Measurements from ENCODE around the gene FRMD4A. TPM values are rescaled to one million over a fixed set of nuclear protein-coding genes. Genes with fewer than 3 reads are reported as not detected.
A peak's percentile ranks its signal among the peaks of the same experiment; 100 is the strongest.

Gene FRMD4A
- polyA plus RNA-seq, 1 donor (not counting 4 experiments of a cell fraction or from before 2014, with no cell fraction given): 12.9 TPM

GRCh38 chr10:14186245-14186644 is 144.5 kb downstream of the FRMD4A start:
- Histone ChIP-seq H3K4me1 (ENCODE audit: control insufficient read depth, extremely low read depth, insufficient read depth, low read length) (peaks cover 9% of the 10 kb centered on the region), H3K27me3 (ENCODE audit: control insufficient read depth, extremely low read depth, insufficient read depth, low read length) (peaks cover 8% of the 10 kb centered on the region), H2AFZ (ENCODE audit: control insufficient read depth, low read length) (no peak overlapping the region), H3K9me3 (ENCODE audit: control insufficient read depth, low read depth, low read length) (no peaks in the 10 kb centered on the region), H3K9me1 (ENCODE audit: control insufficient read depth, extremely low read depth, insufficient read depth, low read length) (no peaks in the 10 kb centered on the region), H3K27ac (ENCODE audit: control insufficient read depth, insufficient read depth, low read length) (no peak overlapping the region), H3K4me3 (ENCODE audit: control insufficient read depth in 2 of 3, extremely low read depth in 1 of 3, insufficient read depth in 2 of 3, low read depth in 1 of 3, low read length in 3 of 3) (no peak overlapping the region), H3K79me2 (ENCODE audit: control insufficient read depth, insufficient read depth, low read length) (no peaks in the 10 kb centered on the region), H3K4me2 (ENCODE audit: control insufficient read depth, extremely low read depth, insufficient read depth, low read depth, low read length) (no peak overlapping the region), H3K9ac (ENCODE audit: control insufficient read depth, extremely low read depth, insufficient read depth, low read length) (no peak overlapping the region), H4K20me1 (ENCODE audit: control insufficient read depth, extremely low read depth, insufficient read depth, low read length) (no peaks in the 10 kb centered on the region), H3K36me3 (ENCODE audit: control insufficient read depth in 2 of 2, extremely low read depth in 1 of 2, insufficient read depth in 2 of 2, low read length in 2 of 2) (no peaks in the 10 kb centered on the region)
- DNase-seq (ENCODE audit: low read depth, low spot score) (no peak), FAIRE-seq (no peak)
- TF ChIP-seq EZH2 (IDR thresholded peaks at IDR 0.05; ENCODE audit: low read length) (no peak), CTCF (optimal IDR thresholded peaks at IDR 0.05 in 1 of 3, IDR thresholded peaks at IDR 0.05 in 1 of 3, conservative IDR thresholded peaks at IDR 0.05 in 1 of 3; ENCODE audit: extremely low read depth in 1 of 3, insufficient read depth in 2 of 3, low read length in 3 of 3) (peak; percentile 27 to 53 (median 51))
- dilution Hi-C loops (cut with MboI; ENCODE audit: extremely low pct_ligation_motif_present, low sequenced_read_pairs): loop anchor here (10.0 kb wide), 1 partner anchor 299 kb away; no protein-coding TSS in a partner anchor

DNA sequence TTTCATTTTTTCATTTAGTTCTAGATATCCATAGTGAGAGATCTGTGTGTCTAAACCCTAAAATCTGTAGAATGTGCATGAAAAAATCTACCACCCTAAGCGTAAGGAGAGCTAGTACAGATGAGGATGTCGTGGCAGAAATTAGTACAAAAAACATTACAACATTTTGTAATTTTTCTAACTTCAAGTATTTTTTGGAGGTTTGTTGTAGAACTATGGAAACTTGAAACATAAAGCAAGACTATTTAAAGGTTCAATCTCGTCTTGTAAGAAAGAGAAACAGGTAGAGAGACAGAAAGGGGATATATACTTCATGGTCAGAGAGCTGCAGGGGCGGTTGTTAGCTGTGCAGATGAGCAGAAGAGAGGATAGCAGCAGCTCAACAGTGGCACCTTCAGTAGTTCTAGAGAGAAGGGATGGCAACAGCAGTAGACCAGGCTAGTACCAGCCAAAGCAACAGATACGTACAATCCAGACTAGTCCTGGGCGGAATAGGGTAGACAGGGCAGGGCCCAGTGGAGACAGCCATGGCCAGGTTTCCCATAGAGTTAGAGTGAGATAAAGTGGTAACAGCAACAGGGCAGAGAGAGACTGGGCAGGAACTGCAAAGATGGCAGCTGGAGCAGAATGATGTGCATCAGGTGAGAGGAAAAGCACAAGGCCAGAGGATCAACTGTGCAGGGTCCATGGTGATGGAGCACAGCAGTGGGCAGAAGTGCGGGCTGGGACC is 145.2 kb downstream of the FRMD4A start:
- dilution Hi-C loops (cut with MboI; ENCODE audit: extremely low pct_ligation_motif_present, low sequenced_read_pairs): loop anchor here (10.0 kb wide), 1 partner anchor 299 kb away; no protein-coding TSS in a partner anchor
- Histone ChIP-seq H3K9me1 (ENCODE audit: control insufficient read depth, extremely low read depth, insufficient read depth, low read length) (no peaks in the 10 kb centered on the region), H3K9me3 (ENCODE audit: control insufficient read depth, low read depth, low read length) (no peaks in the 10 kb centered on the region), H3K9ac (ENCODE audit: control insufficient read depth, extremely low read depth, insufficient read depth, low read length) (peak overlapping the region; percentile 80), H3K4me1 (ENCODE audit: control insufficient read depth, extremely low read depth, insufficient read depth, low read length) (peaks cover 9% of the 10 kb centered on the region), H3K36me3 (ENCODE audit: control insufficient read depth in 2 of 2, extremely low read depth in 1 of 2, insufficient read depth in 2 of 2, low read length in 2 of 2) (no peaks in the 10 kb centered on the region), H3K79me2 (ENCODE audit: control insufficient read depth, insufficient read depth, low read length) (no peaks in the 10 kb centered on the region), H3K27me3 (ENCODE audit: control insufficient read depth, extremely low read depth, insufficient read depth, low read length) (peaks cover 13% of the 10 kb centered on the region), H2AFZ (ENCODE audit: control insufficient read depth, low read length) (peak overlapping the region; percentile 92), H4K20me1 (ENCODE audit: control insufficient read depth, extremely low read depth, insufficient read depth, low read length) (no peaks in the 10 kb centered on the region), H3K4me2 (ENCODE audit: control insufficient read depth, extremely low read depth, insufficient read depth, low read depth, low read length) (peak overlapping the region; percentile 87), H3K4me3 (ENCODE audit: control insufficient read depth in 2 of 3, extremely low read depth in 1 of 3, insufficient read depth in 2 of 3, low read depth in 1 of 3, low read length in 3 of 3) (peak overlapping the region in 2 of 3 experiments; percentile 43 to 53), H3K27ac (ENCODE audit: control insufficient read depth, insufficient read depth, low read length) (peak overlapping the region; percentile 98)
- TF ChIP-seq EZH2 (IDR thresholded peaks at IDR 0.05; ENCODE audit: low read length) (no peak), CTCF (optimal IDR thresholded peaks at IDR 0.05 in 1 of 3, IDR thresholded peaks at IDR 0.05 in 1 of 3, conservative IDR thresholded peaks at IDR 0.05 in 1 of 3; ENCODE audit: extremely low read depth in 1 of 3, insufficient read depth in 2 of 3, low read length in 3 of 3) (peak; percentile 17 to 38 (median 23))
- FAIRE-seq (peak; percentile 84), DNase-seq (ENCODE audit: low read depth, low spot score) (peak; percentile 44)
